ENCODE data around the gene PRF1.
A peak's percentile ranks its signal among the peaks of the same experiment; 100 is the strongest.

PRF1 gene

DNA sequence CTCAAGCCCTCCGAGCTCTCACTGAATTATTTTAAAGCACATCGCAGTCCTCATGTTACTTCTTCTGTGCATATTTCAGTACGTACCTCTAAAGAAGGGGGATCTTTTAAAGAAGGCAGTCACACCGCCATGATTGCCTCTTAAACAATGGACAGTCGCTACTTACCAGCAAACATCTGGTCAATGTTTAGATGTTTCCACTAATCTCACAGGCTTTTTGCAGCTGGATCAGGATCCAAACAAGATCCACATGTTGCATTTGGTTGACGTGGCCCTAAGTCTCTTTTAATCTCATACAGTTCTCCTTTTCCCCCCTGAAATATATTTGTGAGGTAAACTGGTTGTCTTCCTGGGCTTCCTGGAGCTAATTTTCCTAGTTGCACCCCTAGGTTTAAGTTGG lies 50.0 kb downstream of the PRF1 start:
- no peak for DNase-seq (ENCODE audit: low read depth in 1 of 2, low spot score in 1 of 2)
- TF ChIP-seq JUND (IDR thresholded peaks at IDR 0.05; ENCODE audit: low read depth), result no peak
- in situ Hi-C loops (cut with HindIII; ENCODE audit: low pct_unique_long_range_greater_than_20kb, low sequenced_read_pairs), result no loop called here

DNA sequence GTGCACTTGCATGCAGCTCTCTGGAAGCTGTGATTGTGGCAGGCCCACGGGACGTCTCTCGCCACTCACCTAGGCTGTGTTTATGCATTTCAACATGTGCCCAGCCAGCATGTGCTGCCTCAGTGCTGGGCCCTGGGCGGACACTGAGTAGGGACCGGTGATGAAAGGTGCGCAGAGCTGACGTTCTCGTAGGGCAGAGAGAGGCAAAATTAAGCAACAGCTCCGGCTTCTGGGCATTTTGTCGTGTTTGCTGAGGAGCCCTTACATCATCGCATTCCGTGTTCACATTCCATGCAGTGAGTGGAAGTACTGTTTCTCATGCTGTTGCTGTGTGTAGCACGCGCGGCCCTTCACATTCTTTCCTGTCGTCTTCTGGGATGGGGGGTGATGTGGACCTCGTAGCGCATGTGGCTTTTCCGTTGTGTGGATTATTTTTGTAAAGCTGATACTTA lies 50.5 kb downstream of the PRF1 start:
- TF ChIP-seq JUND (IDR thresholded peaks at IDR 0.05; ENCODE audit: low read depth), result no peak
- peak; percentile 68 to 84 for DNase-seq (ENCODE audit: low read depth in 1 of 2, low spot score in 1 of 2)
- in situ Hi-C loops (cut with HindIII; ENCODE audit: low pct_unique_long_range_greater_than_20kb, low sequenced_read_pairs), result no loop called here

DNA sequence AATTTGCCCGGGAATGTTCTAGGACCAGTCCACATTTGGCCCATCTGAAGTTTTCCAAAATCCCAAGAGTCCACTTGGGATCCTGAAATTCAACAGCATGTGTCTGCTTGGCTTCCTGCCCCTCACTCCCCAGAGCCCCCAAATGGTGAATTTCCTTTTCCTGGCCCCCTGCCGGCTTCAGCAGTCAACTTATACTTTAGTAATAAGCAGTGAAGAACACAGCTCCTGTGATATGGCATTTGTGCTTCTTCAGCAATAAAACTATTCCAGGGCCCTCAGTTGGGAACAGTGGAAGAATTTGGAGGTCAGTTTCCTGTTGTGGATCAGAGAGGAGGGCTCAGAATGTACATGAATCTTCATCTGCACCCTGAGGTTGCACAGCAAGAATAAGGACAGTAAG lies 51.1 kb downstream of the PRF1 start:
- no peak for TF ChIP-seq JUND (IDR thresholded peaks at IDR 0.05; ENCODE audit: low read depth)
- no peak for DNase-seq (ENCODE audit: low read depth in 1 of 2, low spot score in 1 of 2)
- in situ Hi-C loops (cut with HindIII; ENCODE audit: low pct_unique_long_range_greater_than_20kb, low sequenced_read_pairs), result no loop called here

GRCh38 chr10:70550459-70550858 lies 52.1 kb downstream of the PRF1 start:
- in situ Hi-C loops (cut with HindIII; ENCODE audit: low pct_unique_long_range_greater_than_20kb, low sequenced_read_pairs), result no loop called here
- no peak for TF ChIP-seq JUND (IDR thresholded peaks at IDR 0.05; ENCODE audit: low read depth)
- no peak for DNase-seq (ENCODE audit: low read depth in 1 of 2, low spot score in 1 of 2)

DNA sequence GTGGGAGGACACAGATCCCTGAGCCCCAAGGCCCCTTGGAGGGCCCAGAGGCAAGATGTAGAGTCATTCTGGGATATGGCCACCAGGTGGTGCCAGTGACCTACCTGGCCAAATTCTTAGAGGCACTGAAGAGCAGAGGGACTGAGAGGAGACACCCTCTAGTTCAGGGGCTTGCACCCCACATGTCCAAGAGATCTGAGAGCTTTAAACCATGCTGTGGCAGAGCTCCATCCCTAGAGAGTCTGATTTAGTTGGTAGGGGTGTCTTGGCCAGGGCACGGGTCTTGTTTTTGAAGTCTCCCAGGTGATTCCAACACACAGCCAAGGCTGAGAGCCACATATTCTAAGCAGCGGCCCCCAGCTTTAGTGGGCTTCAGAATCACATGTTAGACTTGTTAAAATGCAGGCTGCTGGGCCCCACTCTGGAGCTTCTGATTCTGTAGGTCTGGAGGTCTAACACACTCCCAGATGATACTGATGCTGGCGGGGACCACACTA lies 52.5 kb downstream of the PRF1 start:
- peak in 1 of 2 experiments; percentile 58 for DNase-seq (ENCODE audit: low read depth in 1 of 2, low spot score in 1 of 2)
- in situ Hi-C loops (cut with HindIII; ENCODE audit: low pct_unique_long_range_greater_than_20kb, low sequenced_read_pairs), result no loop called here
- TF ChIP-seq JUND (IDR thresholded peaks at IDR 0.05; ENCODE audit: low read depth), result no peak

DNA sequence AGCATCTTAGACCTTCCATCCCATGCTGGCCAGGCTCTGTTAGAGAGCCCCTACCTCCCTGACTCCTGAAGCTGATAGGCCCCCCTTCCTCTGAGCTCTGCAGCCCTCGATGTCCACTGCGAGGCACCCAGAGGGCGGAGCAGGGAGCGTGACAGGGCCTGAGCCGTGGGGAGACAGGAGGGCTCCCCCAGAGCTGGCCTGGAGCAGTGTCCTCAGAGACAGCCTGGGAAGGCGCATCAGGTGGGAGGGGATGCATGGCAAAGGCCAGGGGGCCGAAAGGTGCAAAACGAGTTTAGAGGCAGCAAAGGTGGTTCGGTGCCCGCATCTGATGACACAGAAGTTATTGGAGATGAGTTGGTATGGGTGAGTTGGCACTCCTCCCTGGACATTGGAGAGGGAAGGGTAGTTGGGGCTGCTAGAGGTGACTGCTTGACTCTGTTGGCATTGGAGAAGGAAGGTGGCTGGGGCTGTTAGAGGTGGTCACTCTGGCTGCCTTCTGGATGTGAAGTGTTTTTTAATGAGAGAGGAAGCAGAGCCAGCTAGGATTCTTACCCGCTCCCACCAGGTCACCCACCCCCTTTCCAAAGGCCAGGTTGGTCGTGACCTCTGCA lies 53.1 kb downstream of the PRF1 start:
- in situ Hi-C loops (cut with HindIII; ENCODE audit: low pct_unique_long_range_greater_than_20kb, low sequenced_read_pairs), result no loop called here
- TF ChIP-seq JUND (IDR thresholded peaks at IDR 0.05; ENCODE audit: low read depth), result no peak
- no peak for DNase-seq (ENCODE audit: low read depth in 1 of 2, low spot score in 1 of 2)
